OCI-LY7 (cell line): ENCODE measurements around the gene CAV1. TPM values are rescaled to one million over a fixed set of nuclear protein-coding genes. Genes with fewer than 3 reads are reported as not detected.

Experiments used
- BruUV-seq: library from RNA; stranded (reverse); fragments of 400-500 nt; replicated peaks from 2 replicates; lab custom pipeline; 2021; lab: Mats Ljungman, UMichigan
- CTCF ChIA-PET: fragments of 300-600 bp; sonication (Branson Sonifier 250); formaldehyde crosslinking; loops from one replicate; lab custom pipeline; 2022; ENCODE audit warnings: antibody characterized with exemption; ENCODE audit not compliant: unreplicated experiment; lab: Charles Lee
- POLR2A ChIA-PET: fragments of 300-600 bp; sonication (Branson Sonifier 250); formaldehyde crosslinking; loops from one replicate; lab custom pipeline; 2022; ENCODE audit warnings: antibody characterized with exemption; lab: Charles Lee
- DNase-seq: peaks from one replicate; pipeline ENCODE4 v3.0.0-alpha.2; 2015; ENCODE audit warnings: low spot score
- H2AFZ ChIP-seq: fragments of 200-600 bp; sonication (generic), shearing (Covaris generic); 2 replicates; pipeline ENCODE4 v1.6.1; 2014; ENCODE audit warnings: mild to moderate bottlenecking, antibody characterized with exemption, low read length, moderate library complexity
- H3K27ac ChIP-seq: fragments of 200-600 bp; sonication (generic); 2 replicates; pipeline ENCODE4 v1.5.1; 2014; ENCODE audit warnings: mixed run types, low read depth, mild to moderate bottlenecking, moderate library complexity, low read length, inconsistent platforms; ENCODE audit not compliant: poor library complexity, severe bottlenecking
- H3K36me3 ChIP-seq: fragments of 200-600 bp; sonication (generic); 2 replicates; pipeline ENCODE4 v1.6.1; 2014; ENCODE audit warnings: mild to moderate bottlenecking, antibody characterized with exemption, low read length, moderate library complexity, mixed read lengths; ENCODE audit not compliant: insufficient read depth
- H3K4me1 ChIP-seq: fragments of 200-600 bp; sonication (generic); 2 replicates; pipeline ENCODE4 v1.5.1; 2014; ENCODE audit warnings: mild to moderate bottlenecking, low read length; ENCODE audit not compliant: insufficient read depth, poor library complexity, severe bottlenecking
- H3K4me2 ChIP-seq: fragments of 200-600 bp; sonication (generic); 2 replicates; pipeline ENCODE4 v1.6.1; 2014; ENCODE audit warnings: mild to moderate bottlenecking, low read length
- H3K4me3 ChIP-seq: fragments of 200-600 bp; sonication (generic); 2 replicates; pipeline ENCODE4 v1.5.1; 2014; ENCODE audit warnings: mild to moderate bottlenecking, low read depth, low read length; ENCODE audit not compliant: poor library complexity, severe bottlenecking
- H3K79me2 ChIP-seq: fragments of 200-600 bp; sonication (generic); 2 replicates; pipeline ENCODE4 v1.6.1; 2016; ENCODE audit warnings: low read depth, mild to moderate bottlenecking, low read length, moderate library complexity, mixed read lengths; ENCODE audit not compliant: insufficient read depth
- H3K9me2 ChIP-seq: fragments of 200-600 bp; sonication (generic); 2 replicates; pipeline ENCODE4 v1.6.1; 2016; ENCODE audit warnings: mild to moderate bottlenecking, low read length, mixed read lengths; ENCODE audit not compliant: insufficient read depth
- H3K9me3 ChIP-seq: fragments of 200-600 bp; sonication (generic); 2 replicates; pipeline ENCODE4 v1.6.1; 2014; ENCODE audit warnings: mild to moderate bottlenecking, mixed run types, low read length, mixed read lengths
- H4K20me1 ChIP-seq: fragments of 200-600 bp; sonication (generic); 2 replicates; pipeline ENCODE4 v1.6.1; 2014; ENCODE audit warnings: mild to moderate bottlenecking, antibody characterized with exemption, low read length, moderate library complexity, mixed read lengths; ENCODE audit not compliant: insufficient read depth
- EZH2phosphoT487 ChIP-seq: fragments of 200-600 bp; sonication (generic); IDR thresholded peaks from 2 replicates; pipeline ENCODE4 v1.6.1; 2018; ENCODE audit warnings: low read depth, borderline replicate concordance, mild to moderate bottlenecking, mixed run types, antibody characterized with exemption, low read length, moderate library complexity, mixed read lengths
- intact Hi-C: fragments of 100-400 bp; cut with micrococcal nuclease; formaldehyde crosslinking; loops from one replicate; pipeline ENCODE4 v1.10.0; 2022; ENCODE audit not compliant: unreplicated experiment
- total RNA-seq, 2 experiments: library from RNA; depleted of rRNA in 1 of 2; stranded (reverse); fragments of >200 nt in 1 of 2; shearing (Covaris generic) in 1 of 2; gene quantifications; 2 replicates each; pipeline ENCODE4 v1.2.3, GENCODE V29; 2014 to 2022
- TF ChIP-seq, protein P1 (sequence below): fragments of 200-600 bp; sonication (generic); conservative IDR thresholded peaks from 2 replicates; pipeline ENCODE4 v1.5.1; 2014; ENCODE audit warnings: mild to moderate bottlenecking, antibody characterized with exemption, low read length, moderate library complexity, mixed read lengths

Gene CAV1
- total RNA-seq, 2 experiments from 2014 or later: not detected

DNA sequence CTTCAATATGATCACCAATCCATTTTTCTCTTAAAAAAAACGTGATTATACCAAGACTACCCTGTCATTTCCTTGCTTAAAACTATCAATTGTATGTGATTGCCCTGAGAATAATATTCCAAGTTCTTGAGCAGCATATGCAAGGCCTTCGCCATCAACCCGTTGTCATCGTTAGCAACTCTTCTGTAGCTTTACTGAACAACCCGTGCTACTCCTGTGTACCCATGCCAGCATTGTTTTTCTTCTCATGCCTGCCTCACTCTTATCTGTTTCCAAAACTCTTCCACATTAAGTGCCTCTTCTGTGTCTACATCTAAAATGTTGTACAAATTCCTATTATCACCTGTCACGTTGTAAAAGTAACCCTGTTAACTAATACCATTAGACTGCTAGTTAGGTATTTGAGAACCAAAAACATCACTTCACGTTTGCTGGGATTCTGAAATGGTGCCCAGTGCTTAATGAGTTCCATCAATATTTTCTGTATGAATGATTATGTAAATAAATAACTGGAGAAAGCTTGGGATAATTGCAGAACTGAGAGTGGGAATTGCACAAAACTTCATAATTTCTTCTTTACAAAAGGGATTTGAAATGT is 14.8 kb upstream of the CAV1 start:
- no peaks in the 10 kb centered on the region for H3K79me2 ChIP-seq
- TF ChIP-seq, protein P1, sequence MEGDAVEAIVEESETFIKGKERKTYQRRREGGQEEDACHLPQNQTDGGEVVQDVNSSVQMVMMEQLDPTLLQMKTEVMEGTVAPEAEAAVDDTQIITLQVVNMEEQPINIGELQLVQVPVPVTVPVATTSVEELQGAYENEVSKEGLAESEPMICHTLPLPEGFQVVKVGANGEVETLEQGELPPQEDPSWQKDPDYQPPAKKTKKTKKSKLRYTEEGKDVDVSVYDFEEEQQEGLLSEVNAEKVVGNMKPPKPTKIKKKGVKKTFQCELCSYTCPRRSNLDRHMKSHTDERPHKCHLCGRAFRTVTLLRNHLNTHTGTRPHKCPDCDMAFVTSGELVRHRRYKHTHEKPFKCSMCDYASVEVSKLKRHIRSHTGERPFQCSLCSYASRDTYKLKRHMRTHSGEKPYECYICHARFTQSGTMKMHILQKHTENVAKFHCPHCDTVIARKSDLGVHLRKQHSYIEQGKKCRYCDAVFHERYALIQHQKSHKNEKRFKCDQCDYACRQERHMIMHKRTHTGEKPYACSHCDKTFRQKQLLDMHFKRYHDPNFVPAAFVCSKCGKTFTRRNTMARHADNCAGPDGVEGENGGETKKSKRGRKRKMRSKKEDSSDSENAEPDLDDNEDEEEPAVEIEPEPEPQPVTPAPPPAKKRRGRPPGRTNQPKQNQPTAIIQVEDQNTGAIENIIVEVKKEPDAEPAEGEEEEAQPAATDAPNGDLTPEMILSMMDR: no peak
- no peak for TF ChIP-seq EZH2phosphoT487
- ChIA-PET POLR2A (interaction anchor here (0.7 kb wide), 1 partner anchor 514 kb away, joined by 3 read pairs; no protein-coding TSS in a partner anchor), CTCF (no interaction called here)
- H3K36me3 ChIP-seq: no peaks in the 10 kb centered on the region
- H3K4me2 ChIP-seq: no peak overlapping the region
- no peaks in the 10 kb centered on the region for H3K9me3 ChIP-seq
- no peak for DNase-seq
- no peak overlapping the region for H2AFZ ChIP-seq
- H3K4me1 ChIP-seq: peaks cover 10% of the 10 kb centered on the region
- H3K9me2 ChIP-seq: no peaks in the 10 kb centered on the region
- intact Hi-C loops: no loop called here
- no TSS peak for BruUV-seq
- H3K4me3 ChIP-seq: no peak overlapping the region
- no peaks in the 10 kb centered on the region for H4K20me1 ChIP-seq
- no peak overlapping the region for H3K27ac ChIP-seq

DNA sequence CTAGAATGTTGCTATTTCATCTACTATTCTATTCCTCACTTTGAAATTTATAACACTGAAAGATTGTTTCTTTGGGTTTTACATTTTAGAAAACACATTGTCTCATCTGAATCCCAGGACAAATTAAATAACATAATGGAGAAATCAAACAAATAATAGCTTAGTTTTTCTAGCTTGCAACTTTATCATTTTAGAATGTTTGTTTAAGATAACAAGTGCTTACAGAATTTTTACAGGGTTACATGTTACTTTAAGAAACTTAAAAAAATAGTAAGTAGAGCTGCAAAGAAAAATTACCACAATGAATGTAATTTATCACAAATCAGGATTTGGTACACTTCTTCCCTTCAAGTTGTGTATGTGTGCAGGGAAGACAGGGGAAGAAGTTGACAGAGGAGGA is 14.0 kb upstream of the CAV1 start:
- Histone ChIP-seq H3K36me3 (no peaks in the 10 kb centered on the region), H3K79me2 (no peaks in the 10 kb centered on the region), H3K9me3 (no peaks in the 10 kb centered on the region), H3K4me2 (no peak overlapping the region), H4K20me1 (no peaks in the 10 kb centered on the region), H2AFZ (peak overlapping the region; percentile 91; the same call in 1 of the 2 replicates), H3K4me3 (no peak overlapping the region), H3K27ac (no peak overlapping the region), H3K4me1 (peaks cover 10% of the 10 kb centered on the region), H3K9me2 (no peaks in the 10 kb centered on the region)
- BruUV-seq: no TSS peak
- POLR2A ChIA-PET: no interaction called here
- TF ChIP-seq, protein P1: no peak
- TF ChIP-seq EZH2phosphoT487: no peak
- CTCF ChIA-PET: no interaction called here
- no peak for DNase-seq
- intact Hi-C loops: no loop called here
